Lower leg skin (tissue), 3 donors: Measurements from ENCODE around the gene MAPK4.

Source experiments
- POLR2A ChIP-seq, 2 donors: fragments of 450-650 bp; IDR thresholded peaks; one replicate each; pipeline ENCODE4 v1.6.1; 2016 to 2017; ENCODE audit warnings: antibody characterized with exemption in 2 of 2, mild to moderate bottlenecking in 1 of 2, moderate library complexity in 1 of 2
- TF ChIP-seq, protein P1 (sequence below), 3 donors: fragments of 450-650 bp; IDR thresholded peaks; one replicate each; pipeline ENCODE4 v1.5.1; 2016; ENCODE audit warnings: antibody characterized with exemption in 3 of 3, mild to moderate bottlenecking in 3 of 3, moderate library complexity in 2 of 3

- no peak for TF ChIP-seq POLR2A (IDR thresholded peaks at IDR 0.05)
- TF ChIP-seq, protein P1, sequence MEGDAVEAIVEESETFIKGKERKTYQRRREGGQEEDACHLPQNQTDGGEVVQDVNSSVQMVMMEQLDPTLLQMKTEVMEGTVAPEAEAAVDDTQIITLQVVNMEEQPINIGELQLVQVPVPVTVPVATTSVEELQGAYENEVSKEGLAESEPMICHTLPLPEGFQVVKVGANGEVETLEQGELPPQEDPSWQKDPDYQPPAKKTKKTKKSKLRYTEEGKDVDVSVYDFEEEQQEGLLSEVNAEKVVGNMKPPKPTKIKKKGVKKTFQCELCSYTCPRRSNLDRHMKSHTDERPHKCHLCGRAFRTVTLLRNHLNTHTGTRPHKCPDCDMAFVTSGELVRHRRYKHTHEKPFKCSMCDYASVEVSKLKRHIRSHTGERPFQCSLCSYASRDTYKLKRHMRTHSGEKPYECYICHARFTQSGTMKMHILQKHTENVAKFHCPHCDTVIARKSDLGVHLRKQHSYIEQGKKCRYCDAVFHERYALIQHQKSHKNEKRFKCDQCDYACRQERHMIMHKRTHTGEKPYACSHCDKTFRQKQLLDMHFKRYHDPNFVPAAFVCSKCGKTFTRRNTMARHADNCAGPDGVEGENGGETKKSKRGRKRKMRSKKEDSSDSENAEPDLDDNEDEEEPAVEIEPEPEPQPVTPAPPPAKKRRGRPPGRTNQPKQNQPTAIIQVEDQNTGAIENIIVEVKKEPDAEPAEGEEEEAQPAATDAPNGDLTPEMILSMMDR (IDR thresholded peaks at IDR 0.05), result no peak
Measured at GRCh38 chr18:50754297-50754696, 194.4 kb downstream of the MAPK4 start.
